MCF 10A (cell line): ENCODE measurements around the gene TEPSIN. TPM values are rescaled to one million over a fixed set of nuclear protein-coding genes. Genes with fewer than 3 reads are reported as not detected.

Experiments used
- BruUV-seq: library from RNA; stranded (reverse); fragments of 400-500 nt; replicated peaks from 2 replicates; lab custom pipeline; 2021; lab: Mats Ljungman, UMichigan
- CTCF ChIA-PET: fragments of 300-600 bp; sonication (Branson Sonifier 250); formaldehyde crosslinking; extraction: SDS; loops from one replicate; lab custom pipeline; 2021; ENCODE audit warnings: antibody characterized with exemption, inconsistent platforms; lab: Yijun Ruan, JAX
- POLR2A ChIA-PET: fragments of 300-600, 350-650 bp; sonication (Branson Sonifier 250); formaldehyde crosslinking; extraction: SDS; loops from one replicate; lab custom pipeline; 2020; ENCODE audit warnings: antibody characterized with exemption, inconsistent platforms; lab: Yijun Ruan, JAX
- DNase-seq: peaks from one replicate; pipeline ENCODE4 v3.0.0-alpha.2; 2018; ENCODE audit not compliant: unreplicated experiment
- H3K27ac Mint-ChIP-seq: one replicate; pipeline ENCODE4 v1.8.0; 2022; ENCODE audit warnings: mild to moderate bottlenecking, low read depth, mixed read lengths; ENCODE audit not compliant: unreplicated experiment
- H3K27me3 Mint-ChIP-seq: one replicate; pipeline ENCODE4 v1.8.0; 2022; ENCODE audit warnings: mixed read lengths; ENCODE audit not compliant: insufficient read depth, unreplicated experiment
- H3K36me3 Mint-ChIP-seq: one replicate; pipeline ENCODE4 v1.8.0; 2022; ENCODE audit warnings: mild to moderate bottlenecking, moderate library complexity, mixed read lengths; ENCODE audit not compliant: insufficient read depth, unreplicated experiment
- H3K4me1 Mint-ChIP-seq: one replicate; pipeline ENCODE4 v1.8.0; 2022; ENCODE audit warnings: mixed read lengths; ENCODE audit not compliant: insufficient read depth, unreplicated experiment
- H3K4me3 Mint-ChIP-seq: one replicate; pipeline ENCODE4 v1.8.0; 2022; ENCODE audit warnings: mild to moderate bottlenecking, moderate library complexity, mixed read lengths; ENCODE audit not compliant: unreplicated experiment
- H3K9me3 Mint-ChIP-seq: one replicate; pipeline ENCODE4 v1.8.0; 2022; ENCODE audit warnings: mixed read lengths; ENCODE audit not compliant: unreplicated experiment
- intact Hi-C: fragments of 100-400 bp; cut with micrococcal nuclease; formaldehyde crosslinking; loops from 2 replicates; pipeline ENCODE4 v1.14.1; 2022
- total RNA-seq: library from RNA; stranded (reverse); gene quantifications from 2 replicates; pipeline ENCODE4 v1.2.3, GENCODE V29; 2022
- TF ChIP-seq, protein P1 (sequence below): fragments of 200-600 bp; IDR thresholded peaks from one replicate; pipeline ENCODE4 v1.8.0; 2022; ENCODE audit warnings: antibody characterized with exemption, mild to moderate bottlenecking; ENCODE audit not compliant: unreplicated experiment

The TEPSIN gene
- total RNA-seq, 1 experiment from 2014 or later, result 27.4 TPM

DNA sequence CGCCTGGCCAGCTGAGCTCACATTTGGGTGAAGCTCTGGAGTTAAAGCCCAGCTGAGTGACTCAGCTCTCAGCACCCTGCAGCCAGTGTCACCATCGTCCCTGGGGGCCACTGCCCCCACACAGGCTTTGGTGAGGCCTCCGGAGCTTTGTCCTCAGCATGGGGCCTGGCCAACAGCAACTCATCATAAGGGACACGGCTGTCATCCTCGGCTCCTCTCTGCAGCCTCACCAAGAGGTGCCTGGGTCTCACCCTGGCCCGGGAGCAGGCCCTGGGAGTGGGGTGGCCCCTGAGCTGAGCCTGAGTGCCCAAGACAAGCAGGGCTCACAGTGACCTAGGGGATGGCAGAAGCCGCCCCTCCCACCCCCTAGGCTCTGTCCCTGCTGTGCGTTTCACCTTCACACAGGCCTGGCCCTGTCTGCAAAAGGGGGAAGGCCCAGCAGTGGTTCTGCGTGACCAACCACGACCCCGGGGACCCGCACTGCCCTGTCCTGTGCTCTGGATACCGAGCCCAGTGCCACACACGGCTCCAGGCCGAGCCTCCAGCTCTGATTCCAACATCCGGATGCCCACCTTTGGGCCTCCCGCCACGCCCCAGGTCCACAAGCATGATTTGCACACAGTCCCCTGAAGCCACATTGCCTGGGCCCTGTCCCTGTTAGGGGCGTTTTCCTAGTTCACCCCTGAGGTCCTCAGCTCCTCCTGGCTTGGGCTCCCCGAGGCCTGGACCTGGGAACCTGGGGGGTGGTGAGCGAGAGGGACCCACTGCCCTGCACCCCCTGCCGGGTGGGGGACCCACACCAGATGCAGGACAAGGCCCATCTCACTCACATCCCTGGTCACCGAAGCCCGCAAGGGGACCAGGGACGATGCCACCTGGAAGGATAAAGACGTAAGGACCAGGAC, 51.0 kb downstream of the TEPSIN start:
- H3K9me3 Mint-ChIP-seq, result no peaks in the 10 kb centered on the region
- H3K4me1 Mint-ChIP-seq, result peaks cover 5% of the 10 kb centered on the region
- peaks cover 17% of the 10 kb centered on the region for H3K27me3 Mint-ChIP-seq
- DNase-seq, result no peak
- BruUV-seq, result no TSS peak
- ChIA-PET POLR2A (no interaction called here), CTCF (interaction anchor here (0.6 to 1.5 kb wide), 4 partner anchors 11 to 297 kb away, joined by 3 to 4 read pairs (median 3); no protein-coding TSS in a partner anchor)
- H3K4me3 Mint-ChIP-seq, result no peak overlapping the region
- H3K27ac Mint-ChIP-seq, result no peak overlapping the region
- intact Hi-C loops, result no loop called here
- TF ChIP-seq, protein P1, sequence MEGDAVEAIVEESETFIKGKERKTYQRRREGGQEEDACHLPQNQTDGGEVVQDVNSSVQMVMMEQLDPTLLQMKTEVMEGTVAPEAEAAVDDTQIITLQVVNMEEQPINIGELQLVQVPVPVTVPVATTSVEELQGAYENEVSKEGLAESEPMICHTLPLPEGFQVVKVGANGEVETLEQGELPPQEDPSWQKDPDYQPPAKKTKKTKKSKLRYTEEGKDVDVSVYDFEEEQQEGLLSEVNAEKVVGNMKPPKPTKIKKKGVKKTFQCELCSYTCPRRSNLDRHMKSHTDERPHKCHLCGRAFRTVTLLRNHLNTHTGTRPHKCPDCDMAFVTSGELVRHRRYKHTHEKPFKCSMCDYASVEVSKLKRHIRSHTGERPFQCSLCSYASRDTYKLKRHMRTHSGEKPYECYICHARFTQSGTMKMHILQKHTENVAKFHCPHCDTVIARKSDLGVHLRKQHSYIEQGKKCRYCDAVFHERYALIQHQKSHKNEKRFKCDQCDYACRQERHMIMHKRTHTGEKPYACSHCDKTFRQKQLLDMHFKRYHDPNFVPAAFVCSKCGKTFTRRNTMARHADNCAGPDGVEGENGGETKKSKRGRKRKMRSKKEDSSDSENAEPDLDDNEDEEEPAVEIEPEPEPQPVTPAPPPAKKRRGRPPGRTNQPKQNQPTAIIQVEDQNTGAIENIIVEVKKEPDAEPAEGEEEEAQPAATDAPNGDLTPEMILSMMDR, result no peak
- H3K36me3 Mint-ChIP-seq, result peaks cover 5% of the 10 kb centered on the region

DNA sequence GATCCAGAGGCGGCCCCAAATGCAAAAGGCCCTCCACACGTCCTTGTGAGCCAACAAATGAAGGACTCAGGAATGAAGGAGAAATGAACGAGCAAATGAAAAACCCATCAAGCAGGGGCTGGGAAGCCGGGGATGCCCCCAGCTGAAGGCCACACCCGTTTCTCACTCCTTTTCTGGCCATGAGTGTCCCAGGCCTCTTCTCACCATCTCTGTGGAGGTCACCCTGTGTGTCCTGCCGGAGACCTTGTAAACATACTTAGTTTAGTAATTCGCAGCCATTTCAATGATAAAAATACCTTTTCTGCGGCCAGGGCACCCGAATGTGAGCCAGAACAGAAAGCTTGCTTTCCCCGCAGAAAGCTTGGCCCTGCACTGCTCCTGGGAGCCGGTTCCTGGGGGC, 51.7 kb downstream of the TEPSIN start:
- CTCF ChIA-PET, result interaction anchor here (0.6 to 0.9 kb wide), 3 partner anchors 12 to 33 kb away, joined by 3 to 4 read pairs (median 3); no protein-coding TSS in a partner anchor
- H3K9me3 Mint-ChIP-seq, result no peaks in the 10 kb centered on the region

DNA sequence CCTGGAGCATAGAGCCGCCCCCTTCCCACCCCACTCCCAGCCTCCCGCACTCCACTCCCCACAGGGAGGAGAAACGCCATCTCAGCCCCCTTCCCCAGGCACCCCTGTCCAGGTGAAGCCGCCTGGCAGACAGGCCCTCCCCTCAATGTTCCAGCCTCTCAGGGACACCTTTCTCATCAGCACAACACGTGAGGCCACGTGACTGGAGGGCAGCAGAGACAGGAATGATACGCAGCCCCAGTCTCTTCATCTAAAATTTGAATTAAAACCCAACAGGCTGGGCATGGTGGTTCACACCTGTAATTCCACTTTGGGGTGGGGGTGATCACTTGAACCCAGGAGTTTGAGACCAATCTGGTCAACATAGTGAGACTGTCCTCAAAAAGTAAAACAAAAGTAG, 52.7 kb downstream of the TEPSIN start:
- ChIA-PET CTCF (interaction anchor here (0.9 kb wide), 1 partner anchor 15 kb away, joined by 3 read pairs; no protein-coding TSS in a partner anchor), POLR2A (no interaction called here)
- intact Hi-C loops, result no loop called here
- H3K27me3 Mint-ChIP-seq, result peaks cover 17% of the 10 kb centered on the region
- no peaks in the 10 kb centered on the region for H3K9me3 Mint-ChIP-seq
- no peak overlapping the region for H3K27ac Mint-ChIP-seq
- H3K4me1 Mint-ChIP-seq, result peaks cover 5% of the 10 kb centered on the region
- H3K36me3 Mint-ChIP-seq, result peaks cover under 1% of the 10 kb centered on the region
- no TSS peak for BruUV-seq
- TF ChIP-seq, protein P1, result no peak
- no peak for DNase-seq
- no peak overlapping the region for H3K4me3 Mint-ChIP-seq

More for the DNA sequence above, 51.7 kb downstream of the TEPSIN start:
- TF ChIP-seq, protein P1, result no peak
- peaks cover 17% of the 10 kb centered on the region for H3K27me3 Mint-ChIP-seq
- H3K27ac Mint-ChIP-seq, result no peak overlapping the region
- intact Hi-C loops, result no loop called here
- H3K36me3 Mint-ChIP-seq, result peaks cover 5% of the 10 kb centered on the region
- H3K4me1 Mint-ChIP-seq, result peaks cover 5% of the 10 kb centered on the region
- DNase-seq, result no peak
- H3K4me3 Mint-ChIP-seq, result no peak overlapping the region
- BruUV-seq, result no TSS peak
- POLR2A ChIA-PET, result no interaction called here

DNA sequence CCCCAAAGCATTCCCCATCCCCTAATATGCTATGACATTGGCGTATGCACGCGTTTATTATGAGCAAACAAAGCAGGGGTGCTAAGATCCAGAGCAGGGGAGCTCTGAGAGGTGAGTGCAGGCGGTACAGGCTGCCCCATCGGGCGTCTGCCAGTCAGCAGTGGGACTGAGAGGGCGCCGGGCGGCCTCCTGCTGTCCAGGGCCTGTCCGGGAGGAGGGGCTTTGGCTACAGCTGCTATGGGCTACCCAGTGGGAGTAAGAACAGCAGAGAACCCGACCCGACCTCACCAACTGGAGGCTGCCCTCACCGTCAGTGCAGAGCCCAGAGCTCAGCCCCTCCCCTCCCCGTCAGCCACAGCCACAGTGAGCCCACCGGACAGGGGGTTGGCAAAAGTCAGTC, 54.3 kb downstream of the TEPSIN start:
- CTCF ChIA-PET, result no interaction called here
- H3K4me3 Mint-ChIP-seq, result no peak overlapping the region
- TF ChIP-seq, protein P1, result no peak
- peaks cover 17% of the 10 kb centered on the region for H3K27me3 Mint-ChIP-seq
- no peak overlapping the region for H3K27ac Mint-ChIP-seq
- no peaks in the 10 kb centered on the region for H3K9me3 Mint-ChIP-seq
- no peaks in the 10 kb centered on the region for H3K36me3 Mint-ChIP-seq
- intact Hi-C loops, result no loop called here
- no TSS peak for BruUV-seq
- H3K4me1 Mint-ChIP-seq, result peaks cover 5% of the 10 kb centered on the region
- POLR2A ChIA-PET, result no interaction called here
- DNase-seq, result no peak
